HG02981 (cell line): Measurements from ENCODE around the gene XPR1.

Source experiments
- ATAC-seq: cut with Tn5 transposase; IDR thresholded peaks from one replicate; pipeline ENCODE4 v1.9.1; 2021; ENCODE audit warnings: mild to moderate bottlenecking, moderate library complexity; ENCODE audit not compliant: unreplicated experiment

Gene XPR1

DNA sequence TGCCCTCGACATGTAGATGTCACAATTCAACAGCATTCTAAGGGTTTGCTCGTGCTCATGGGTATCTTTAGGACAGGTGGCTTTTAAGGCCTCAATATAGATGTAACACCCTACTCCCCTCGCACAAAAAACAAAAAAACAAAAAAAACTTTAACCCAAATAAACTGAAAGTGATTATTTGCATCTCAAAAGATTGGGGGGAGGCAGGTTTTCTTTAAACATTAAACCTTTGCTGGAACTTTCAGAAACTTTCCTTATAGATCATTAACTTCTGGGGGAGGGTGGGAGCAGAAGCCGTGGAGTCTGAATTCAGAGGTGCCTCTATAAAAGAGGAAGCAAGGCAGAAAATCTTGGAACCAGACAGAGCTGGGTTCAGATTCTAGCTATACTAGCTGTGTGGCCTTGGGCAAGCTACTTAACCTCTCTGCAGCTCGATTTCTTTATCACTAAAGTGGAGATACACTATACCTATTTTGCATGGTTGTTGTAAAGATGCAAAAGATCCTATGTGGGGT is 277.7 kb downstream of the XPR1 start:
- peak; percentile 57 for ATAC-seq

DNA sequence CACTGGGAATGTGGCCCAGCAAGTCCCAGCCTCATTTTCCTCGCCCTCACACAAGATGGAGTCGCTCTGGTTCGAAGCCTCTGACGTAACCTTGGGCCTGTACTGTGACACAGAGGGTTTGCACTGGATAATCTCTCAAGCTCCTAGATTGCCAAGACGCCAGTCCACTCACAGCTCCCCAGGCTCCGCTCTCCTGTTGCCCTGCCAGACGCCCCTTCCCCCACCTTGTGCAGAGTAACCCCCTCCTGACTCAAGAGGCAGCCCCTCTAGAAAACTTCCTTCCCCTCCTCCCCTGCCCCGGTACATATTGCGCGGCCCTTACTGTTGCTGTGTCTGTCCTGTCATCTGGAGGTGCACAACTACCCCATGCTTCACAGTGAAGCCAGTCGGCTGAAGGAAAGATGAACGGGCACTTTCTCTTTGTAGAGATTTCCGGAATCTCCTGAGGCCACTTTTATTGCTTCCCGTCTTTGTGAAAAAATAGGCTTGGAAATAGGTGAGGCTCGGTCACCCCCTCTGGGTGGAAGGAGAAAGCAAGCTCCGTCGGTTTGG is 279.9 kb downstream of the XPR1 start:
- ATAC-seq: no peak

DNA sequence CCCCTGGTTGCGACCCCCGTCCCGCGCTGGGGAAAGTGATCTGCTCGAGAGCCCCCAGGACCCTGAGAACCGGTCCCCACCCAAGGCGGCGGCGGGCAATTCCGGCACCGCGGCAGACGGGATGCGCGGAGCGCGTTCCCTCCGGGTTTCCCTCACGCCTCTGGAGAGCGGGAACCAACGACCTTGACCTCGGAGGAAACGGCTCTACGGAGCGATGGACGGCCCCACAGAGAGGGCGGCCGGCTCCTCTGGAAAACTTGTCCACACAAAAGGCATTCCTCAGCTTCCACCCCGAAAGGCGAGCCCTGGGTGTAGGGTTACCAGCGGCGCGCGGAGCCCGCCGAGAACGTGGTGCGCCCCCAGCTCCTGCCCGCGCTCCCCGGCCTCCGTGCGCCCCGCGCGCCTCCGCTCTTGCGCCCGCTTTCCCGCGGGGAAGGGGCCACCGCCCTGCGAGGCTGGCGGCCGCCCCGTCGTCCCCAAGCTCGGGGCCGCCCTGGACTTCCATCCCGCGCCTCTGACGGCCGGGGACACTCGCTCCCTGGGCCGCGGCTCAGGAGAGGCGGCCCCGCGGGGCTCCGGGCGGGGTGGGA is 280.5 kb downstream of the XPR1 start:
- ATAC-seq: no peak

DNA sequence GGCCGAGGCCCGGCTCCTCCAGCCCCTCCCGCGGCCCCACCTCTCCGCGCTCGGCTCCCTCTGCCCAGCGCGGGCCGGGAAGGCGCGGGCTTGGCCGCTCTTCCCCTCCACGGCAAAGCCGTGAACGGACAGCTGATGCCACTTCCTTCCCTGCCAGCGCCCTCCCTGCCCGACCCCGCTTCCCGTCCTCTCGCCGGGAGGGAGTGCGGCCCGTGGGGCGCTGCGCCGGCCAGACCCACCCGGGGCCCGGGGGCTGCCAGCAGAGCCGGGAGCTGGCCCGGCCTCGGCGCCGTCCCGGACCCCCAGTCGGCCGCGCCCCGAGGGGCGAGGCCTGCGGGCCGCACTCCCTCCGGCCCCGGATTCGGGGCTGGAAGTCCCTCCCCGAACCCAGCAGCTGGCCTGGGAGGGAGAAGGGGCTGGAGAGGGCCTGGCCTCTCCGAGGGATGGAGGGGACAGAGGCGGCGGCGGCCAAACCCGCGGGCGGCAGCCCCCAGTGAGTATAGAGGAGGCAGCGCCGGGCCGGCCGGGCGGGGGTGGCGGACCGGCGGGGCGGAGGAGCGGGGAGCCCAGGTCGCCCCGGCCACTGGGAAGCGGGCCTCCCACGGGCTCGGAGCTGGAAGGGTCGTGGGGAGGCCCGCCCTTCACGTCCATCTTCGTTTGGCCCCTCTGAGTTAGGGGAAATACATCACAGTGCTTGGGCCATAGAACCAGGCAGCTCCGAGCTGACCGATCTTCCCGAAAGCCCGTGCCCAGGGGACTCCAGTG is 281.2 kb downstream of the XPR1 start, which contains the start of gene KIAA1614:
Gene KIAA1614, plus strand, starts transcription at position 97 of the 765 bp plus-strand sequence. Its CDS starts 347 bp downstream, at position 444.
- ATAC-seq: no peak

DNA sequence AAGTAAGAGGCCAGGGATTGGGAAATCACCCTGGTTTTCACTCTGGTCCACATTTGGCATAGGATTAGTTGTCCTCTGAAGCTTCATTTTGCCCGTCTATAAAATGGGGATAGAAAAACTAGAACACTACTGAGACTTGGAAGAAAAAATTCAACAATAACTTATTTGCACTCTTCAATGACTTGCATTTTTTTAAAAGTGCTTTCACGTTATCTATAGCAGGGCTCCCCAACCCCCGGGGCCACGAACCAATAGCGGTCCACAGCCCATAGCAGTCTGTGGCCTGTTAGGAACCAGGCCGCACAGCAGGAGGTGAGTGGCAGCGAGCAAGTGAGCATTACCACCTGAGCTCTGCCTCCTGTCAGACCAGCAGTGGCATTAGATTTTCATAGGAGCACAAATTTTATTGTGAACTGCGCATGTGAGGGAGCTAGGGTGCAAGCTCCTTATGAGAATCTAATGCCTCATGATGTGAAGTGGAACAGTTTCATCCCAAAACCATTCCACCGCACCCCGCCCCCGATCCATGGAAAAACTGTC is 283.7 kb downstream of the XPR1 start:
- no peak for ATAC-seq

DNA sequence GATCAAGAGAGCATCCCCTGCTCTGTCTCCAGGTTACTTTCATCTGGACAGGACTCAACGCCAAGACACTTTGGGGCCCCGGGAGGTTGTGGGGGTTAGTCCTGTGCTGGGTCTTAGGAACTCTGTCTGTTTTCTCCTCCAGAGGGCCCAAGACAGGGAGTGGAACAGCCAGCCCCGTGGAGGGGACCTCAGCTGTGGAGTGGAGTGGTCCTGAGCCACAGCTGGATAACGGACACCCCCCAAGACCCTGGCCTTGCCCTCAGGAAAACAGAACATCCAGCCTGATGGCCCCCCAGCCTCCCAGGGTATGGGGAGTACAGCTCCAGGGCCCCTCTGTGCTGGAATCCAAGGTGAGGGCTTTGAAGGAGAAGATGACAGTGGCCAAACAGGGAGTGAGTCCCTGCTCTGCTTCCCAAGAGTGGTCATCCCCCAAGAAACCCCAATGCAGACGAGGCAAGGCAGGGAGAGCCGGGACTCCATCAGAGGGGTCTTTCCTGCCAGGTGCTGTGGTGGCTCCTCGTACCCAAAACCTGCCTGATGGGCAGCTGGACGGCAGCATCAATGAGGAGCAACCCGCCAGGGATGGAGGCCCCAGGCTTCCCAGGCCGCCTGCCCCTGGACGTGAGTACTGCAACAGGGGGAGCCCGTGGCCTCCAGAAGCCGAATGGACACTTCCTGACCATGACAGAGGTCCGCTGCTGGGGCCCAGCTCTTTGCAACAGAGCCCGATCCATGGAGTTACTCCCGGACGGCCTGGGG is 284.4 kb downstream of the XPR1 start:
- no peak for ATAC-seq

DNA sequence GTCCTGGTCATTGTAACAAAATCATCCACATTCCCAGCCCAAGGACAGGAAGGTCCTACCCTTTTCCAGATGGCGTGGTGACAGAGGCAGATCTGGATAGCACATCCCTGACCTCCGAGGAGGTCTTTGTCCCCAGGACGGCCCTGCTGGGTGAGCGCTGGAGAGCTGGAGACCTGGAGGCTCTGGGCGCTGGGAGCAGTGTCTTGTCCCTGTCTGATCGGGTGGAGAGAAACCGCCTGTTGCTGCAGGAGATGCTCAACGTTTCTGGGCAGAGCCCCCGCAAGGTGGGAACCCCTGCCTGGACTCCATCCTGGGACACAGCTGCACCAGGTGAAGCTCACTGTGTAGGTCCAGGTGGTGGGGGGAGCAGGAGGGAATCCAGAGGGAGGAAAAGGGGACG is 284.9 kb downstream of the XPR1 start:
- no peak for ATAC-seq

DNA sequence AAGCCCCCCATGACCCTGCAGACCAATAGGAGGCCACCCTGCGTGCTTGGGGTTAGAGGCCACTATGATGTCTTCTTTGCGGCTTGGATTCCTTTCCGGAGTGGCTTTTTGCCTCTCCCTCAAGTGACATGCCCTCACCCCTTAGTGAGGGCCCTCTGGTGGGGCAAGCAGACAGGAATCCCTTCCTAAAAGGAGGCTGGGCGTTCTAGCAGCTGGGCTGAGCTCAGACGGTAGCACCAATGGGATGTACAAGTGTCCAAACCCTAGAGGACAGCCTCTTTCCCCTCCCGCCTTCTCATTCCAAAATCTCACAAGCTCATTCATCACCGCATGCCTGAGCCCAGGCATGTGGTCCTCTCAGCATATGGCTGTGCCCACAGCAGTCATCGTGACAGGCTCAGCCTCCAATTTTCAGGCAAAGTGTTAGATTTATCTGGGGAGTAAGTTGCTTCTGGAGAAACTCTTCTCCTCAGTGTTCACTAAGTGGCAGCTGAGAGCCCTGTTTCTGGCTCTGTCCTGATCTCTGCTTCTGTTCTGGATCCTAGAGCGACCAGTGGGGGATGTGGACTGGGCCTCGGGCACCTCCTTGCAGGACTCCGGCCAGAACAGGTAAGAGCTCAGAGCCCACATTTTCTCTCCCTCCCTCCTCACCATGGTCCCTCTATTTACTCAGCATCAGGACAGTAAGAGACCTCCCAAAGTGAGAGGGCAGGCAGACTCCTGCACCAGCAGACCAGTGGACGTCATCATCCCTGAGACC is 285.7 kb downstream of the XPR1 start:
- ATAC-seq: no peak

DNA sequence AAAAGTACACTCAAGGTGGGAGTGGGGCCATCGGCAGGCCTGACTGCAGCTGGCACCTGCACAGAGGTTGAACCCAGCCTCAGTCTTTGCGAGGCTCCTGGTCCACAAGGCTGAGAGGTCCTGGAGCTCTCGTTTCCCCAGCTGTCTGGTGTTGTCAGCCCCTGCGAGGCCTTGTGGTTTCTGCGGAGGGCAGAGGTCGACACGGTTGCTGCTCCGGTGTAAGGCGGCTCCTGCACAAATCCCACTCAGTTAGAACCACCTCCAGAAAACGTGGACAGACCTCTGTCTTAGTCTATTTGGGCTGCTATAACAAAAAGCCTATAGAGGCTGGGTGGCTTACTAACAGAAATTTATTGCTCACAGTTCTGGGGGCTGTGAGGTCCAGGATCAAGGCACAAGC is 286.7 kb downstream of the XPR1 start:
- no peak for ATAC-seq

DNA sequence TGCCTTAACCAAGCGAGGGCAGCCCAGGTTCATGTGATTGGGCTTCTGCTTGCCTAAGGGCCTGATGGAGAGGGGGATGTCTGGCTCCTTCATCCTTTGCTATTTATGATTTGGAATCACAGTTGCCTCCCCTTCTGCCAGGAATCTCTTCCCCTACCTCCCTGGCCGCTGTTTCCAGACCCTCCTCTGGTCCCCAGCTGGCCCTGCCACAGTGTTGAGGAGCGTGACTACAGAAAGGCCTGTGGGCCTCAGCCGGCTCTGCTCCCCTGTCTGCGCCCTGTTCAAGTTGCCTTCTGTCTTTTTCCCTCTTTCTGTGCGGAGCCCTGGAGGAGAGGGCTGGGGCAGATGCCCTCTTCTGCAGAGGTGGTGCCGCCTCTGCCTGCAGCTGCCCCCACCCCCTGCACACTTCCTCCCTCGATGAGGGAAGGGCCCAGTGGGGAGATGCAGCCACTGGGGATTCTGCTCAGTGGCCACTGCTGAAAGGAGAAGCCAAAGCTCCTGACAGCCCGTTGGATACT is 287.4 kb downstream of the XPR1 start:
- no peak for ATAC-seq

DNA sequence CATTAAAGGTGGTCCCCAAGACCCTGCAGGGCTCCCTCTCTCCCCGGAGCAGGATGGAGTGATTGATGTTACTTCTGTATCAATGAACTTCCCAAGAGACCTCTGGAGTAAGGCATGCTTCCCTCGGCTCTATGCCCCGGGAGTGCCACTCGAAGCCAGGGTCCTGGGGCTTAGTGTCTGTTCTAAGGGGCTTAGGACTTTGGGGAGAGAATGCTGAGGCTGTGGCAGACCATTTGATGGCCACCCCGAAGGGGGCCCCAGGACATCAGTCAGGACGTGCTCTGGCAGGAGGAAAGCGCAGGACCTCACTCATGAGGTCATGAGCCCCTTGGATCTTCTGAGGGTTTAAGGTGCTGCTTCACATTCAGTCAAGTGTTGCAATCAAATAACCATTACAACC is 288.4 kb downstream of the XPR1 start:
- no peak for ATAC-seq

DNA sequence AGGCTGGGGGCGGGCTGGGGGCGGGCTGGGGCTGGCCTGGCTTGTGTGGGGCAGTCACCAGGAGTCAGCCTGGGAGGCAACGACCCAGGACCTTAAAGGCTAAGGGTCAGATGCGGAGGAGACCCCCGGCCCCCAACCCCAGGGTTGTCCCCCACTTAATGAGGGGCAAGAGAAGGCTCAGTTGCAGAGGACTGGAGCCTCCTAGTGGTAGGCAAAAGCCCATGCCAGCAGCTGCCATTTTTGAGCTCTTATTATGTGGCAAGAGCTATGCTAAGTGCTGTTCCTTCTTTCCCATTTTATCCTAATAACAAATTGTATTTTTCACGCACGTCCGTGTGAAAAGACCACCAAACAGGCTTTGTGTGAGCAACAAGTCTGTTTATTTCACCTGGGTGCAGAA is 288.9 kb downstream of the XPR1 start:
- ATAC-seq: no peak

DNA sequence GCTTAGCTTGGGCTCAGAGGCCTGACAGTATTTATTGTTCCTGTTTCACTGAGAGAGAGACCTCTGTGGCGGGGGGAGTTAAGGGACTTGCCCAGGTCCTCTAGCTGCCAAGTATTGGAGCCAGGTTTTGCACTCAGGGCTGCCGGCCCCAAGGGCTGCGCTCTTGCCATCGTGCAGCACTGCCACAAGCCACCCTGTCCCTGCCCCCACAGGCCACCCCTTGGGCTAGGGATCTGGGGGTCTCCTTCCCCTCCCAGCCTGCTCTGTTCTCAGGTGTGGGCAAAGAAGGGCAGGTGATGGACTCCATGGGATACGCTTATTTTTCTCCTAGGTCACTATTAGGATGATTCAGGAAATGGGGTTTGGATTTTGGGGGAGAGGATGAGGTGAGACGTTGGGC is 289.6 kb downstream of the XPR1 start:
- no peak for ATAC-seq

DNA sequence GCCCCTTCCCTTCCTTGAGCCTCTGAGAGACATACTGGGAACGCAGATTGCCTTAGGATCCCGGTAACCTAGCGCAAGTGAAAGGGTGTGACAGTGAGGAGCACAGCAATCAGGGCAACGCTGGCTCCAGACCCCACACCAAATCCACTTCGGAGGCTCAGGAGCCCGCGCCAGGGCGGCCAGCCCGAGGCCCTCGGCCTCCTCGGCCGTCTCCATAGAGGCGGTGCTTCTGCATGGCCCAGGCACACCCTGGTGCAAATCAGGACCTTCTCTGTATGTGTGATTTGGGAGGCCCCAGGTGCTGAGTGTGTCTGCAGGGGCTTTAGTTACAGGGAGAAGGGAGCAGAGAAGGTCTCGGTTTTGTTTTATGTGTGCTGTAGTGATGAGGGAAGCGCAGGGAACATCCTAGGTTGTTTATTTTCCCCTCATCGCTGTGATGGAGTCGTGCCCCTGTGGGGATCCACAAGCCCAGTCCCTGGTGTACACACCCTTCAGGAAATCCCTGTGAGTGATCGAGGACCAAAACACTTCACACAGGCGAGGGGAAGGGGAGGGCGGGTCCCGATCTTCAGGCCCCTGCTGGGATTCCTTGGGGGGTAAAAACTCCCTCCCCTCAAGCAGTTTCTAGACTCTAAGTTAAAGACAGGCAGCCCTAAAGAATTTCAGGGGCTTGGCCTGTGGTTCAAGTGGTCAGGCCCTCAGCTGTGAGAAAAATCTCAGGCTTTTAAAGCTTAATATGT is 290.2 kb downstream of the XPR1 start:
- no peak for ATAC-seq

DNA sequence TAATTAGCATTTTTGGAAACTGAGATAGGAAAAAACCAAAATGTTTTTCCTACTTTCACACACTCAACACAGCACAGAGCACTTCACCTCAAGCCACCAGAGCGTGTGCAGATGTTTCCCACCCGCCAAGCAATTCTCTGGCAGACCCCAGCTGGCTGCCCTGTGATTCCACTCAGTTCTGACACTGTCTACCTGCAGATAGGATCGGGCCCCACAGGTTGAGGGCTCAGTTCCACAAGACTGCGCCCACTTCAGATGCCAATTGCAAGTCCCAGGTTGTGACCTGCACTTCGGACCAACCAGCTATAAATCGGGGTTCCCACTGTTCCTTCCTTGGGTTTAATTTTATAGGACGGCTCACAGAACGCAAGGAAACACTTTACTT is 290.8 kb downstream of the XPR1 start:
- no peak for ATAC-seq

DNA sequence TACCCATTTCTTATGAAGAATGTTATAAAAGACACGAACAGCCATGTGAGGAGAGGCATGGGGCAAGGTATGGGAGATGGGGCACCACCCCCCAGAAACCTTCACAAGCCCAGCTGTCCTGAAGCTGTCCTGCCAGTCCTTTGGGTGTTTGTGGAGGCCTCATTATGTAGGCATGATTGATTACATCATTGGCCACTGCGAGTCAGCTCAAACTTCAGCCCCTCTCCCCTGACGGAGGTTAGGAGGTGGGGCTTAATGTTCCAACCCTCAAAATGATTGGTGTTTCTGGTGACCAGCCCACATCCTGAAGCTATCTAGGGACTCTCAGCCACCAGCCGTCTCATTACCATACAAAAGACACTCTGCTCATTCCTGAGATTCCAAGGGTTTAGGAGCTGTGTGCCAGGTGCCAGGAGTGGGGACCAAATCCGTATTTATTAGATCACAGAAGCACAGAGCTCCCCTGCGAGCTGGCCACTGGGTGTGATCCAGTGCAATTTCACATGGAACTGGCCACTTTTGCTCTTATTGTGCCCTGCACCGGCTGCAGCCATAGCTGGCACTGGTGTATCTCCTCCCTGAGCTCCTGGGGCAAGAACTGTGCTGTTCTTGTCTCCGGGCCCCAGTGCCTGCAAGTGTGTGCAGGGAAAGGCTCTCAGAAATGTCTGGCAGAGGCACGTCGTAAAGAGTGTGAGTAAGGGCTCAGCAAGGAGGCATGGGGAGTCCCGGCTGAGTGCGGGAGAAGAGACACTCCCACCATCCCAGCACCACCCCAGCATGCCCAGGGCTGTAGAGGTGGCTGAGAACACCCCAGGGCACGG is 291.4 kb downstream of the XPR1 start:
- no peak for ATAC-seq

DNA sequence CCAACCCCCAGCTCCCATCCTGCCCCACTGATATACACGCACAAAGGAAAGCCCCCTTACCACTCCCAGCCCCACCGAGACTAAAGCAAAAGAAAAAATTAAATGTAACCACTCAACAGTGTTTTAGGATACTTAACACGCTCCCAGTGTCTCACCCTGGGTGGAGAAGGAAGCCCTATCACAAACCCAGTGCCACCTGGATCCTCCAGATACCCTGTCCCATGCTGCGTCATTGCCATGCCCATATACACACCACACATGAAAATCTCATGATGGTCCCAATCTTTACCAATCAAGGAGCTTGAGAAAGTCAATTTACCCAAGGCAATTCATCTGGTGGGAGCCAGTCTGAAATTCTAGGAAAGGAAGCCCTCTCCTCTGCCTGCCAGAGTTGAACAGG is 292.1 kb downstream of the XPR1 start:
- ATAC-seq: no peak

DNA sequence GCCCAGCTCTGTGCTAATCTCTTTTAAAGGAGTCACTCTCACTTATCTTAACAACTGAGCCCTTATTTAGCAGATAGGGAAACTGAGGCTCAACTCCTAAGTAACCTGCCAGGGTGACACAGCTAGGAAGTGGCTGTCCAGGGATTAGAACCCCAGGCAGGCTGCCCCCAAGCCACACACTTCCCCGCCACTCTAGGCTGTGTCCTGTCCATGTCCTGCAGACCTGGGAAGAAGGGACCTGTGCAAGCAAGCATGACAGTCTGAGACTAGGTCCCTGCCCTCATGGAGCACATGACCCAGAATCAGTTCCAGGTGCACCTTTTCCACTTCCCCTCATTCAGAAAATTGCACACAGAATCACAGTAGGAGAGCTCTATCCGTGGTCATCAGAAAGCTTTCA is 293.1 kb downstream of the XPR1 start:
- no peak for ATAC-seq
